Activated CD4-positive, alpha-beta T cell treated with anti-CD3 and anti-CD28 coated beads for 48 hours (primary cell): ENCODE data around the gene NNT.
A peak's percentile ranks its signal among the peaks of the same experiment; 100 is the strongest.
"Not testable (repeated sequence)": the region's sequence is repeated elsewhere in the genome, so short reads cannot be mapped to it uniquely, and the experiment has no call there.

Source experiments
- DNase-seq: peaks from one replicate; pipeline ENCODE4 v3.0.0-alpha.2; 2020

The NNT gene

DNA sequence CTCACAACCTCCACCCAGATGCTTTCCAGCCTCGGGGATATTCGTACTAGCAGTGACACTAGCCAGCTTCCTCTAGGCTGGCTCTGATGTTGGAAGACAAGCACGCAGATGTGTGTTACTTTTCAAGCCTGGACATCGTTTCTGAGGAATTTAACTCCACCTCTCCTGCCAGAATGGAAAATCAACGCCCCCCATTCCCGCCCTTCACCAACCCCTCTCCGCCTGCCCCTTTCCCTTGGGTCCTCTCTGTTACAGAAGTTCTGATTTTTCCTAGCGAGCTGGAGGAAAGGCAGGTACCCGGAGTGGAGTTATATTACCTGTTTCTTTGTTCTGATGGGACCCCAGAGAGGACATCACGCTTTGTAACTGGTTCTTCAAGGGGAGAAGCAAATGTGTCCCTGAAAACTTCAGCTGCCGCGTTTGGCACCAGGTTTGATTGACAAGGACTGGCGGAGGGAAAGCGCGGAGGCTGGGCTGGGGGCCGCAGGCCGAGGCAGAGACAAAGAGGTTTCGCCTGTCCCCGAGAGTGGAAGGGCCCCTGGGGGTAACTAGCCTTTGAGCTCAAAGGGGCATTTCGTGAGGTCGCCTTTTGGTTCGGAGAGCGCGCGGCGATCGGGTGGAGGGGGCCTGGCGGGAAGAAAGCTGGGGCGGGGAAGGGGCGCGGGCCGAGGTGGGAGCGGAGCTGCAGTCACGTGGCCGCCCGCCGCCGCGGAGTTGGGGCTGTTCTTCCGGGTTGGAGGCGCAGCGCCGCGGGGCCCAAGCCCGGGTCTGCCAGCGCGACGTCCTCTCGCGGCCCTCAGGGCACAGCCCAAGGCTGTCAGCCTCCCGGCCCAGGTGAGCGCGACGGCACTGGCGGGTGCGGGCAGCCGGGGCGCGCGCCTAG, at the start of gene NNT:
NNT (plus strand) TSS at position 720 of the 883 bp plus-strand sequence. CDS start 6,016 bp downstream, outside the sequence.
- DNase-seq = peak; percentile 85

DNA sequence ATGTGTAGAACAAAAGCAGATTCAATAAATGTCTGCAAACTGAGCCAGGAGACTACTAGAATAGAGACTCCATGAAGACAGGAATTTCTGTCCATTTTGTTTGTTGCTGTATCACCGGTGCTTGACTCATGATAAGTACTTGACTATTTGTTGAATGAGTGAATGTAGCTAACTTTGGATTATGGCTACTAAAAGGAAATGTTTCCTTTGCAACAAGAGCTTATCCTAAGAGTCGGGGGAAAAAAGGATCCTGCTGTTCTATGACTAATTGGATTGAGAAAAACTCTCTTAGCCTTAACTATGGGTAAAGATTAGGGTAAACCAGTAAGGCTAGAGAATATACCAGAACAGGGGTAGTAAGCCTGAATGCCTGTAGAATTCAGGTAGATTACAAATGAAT, 49.6 kb upstream of the NNT start:
- DNase-seq = no peak

DNA sequence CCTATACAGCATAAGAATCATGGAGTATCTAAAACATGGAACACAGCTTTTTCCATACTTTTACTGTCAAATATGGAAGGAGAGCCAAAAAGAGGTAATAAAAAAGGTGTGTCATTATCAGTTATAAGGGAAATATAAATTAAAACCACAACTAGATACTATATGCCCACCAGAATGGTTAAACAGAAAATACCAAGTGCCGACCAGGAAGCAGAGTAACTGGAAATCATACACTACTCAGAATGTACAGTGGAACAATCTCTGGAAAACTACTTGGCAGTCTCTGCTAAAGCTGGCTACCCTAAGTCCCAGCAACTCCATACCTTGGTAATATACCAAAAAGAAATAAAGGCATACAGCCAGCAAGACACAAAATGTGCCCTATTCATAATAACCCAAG, 48.5 kb upstream of the NNT start:
- DNase-seq = no peak

DNA sequence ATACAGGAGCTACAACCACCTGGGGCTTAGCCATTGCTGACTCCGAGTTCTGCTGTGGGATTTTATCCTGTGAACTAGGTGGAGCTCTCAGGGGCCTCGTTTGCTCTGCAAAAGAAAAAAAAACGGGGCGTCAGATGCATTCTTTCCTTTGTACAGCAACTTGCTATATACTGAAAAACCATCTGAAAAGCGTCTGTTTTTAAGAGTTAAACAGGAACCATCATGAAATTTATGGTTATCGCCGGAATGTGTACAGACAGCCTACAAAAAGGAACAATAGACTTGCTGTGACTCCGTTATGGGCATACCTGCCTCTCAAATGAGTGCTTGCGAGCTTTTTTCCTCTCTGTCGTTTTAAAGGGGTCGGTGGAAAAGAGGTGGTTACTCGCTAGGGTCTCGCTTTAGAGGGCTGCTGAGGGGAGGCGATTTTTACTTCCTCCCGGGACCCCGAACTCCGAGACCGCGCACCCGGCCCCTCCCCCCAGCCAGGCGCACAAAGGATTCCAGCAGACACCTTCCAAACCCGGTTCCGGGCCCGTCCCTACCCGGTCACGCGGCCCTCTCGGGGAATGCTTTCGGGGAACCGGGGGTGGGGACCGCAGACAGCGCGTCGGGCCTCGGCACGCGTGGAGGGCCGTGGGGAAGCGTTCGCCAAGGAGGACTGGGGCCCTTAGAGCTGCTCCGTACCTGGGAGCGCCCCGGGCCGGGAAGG, 46.9 kb upstream of the NNT start:
- DNase-seq = peak; percentile 62

DNA sequence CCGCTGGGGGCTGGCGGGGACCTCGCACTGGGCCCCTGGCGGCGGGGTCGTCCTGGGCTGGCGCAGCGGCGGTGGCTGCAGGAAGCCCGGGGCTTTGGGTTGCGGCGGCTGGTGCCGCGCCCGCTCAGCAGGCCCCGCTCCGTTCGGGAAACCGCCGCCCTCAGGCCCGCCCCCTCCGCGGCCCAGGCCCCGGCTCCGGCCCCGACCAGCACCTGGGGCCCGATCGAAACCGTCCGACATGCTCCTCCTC, 46.4 kb upstream of the NNT start:
- not testable (repeated sequence) for DNase-seq

DNA sequence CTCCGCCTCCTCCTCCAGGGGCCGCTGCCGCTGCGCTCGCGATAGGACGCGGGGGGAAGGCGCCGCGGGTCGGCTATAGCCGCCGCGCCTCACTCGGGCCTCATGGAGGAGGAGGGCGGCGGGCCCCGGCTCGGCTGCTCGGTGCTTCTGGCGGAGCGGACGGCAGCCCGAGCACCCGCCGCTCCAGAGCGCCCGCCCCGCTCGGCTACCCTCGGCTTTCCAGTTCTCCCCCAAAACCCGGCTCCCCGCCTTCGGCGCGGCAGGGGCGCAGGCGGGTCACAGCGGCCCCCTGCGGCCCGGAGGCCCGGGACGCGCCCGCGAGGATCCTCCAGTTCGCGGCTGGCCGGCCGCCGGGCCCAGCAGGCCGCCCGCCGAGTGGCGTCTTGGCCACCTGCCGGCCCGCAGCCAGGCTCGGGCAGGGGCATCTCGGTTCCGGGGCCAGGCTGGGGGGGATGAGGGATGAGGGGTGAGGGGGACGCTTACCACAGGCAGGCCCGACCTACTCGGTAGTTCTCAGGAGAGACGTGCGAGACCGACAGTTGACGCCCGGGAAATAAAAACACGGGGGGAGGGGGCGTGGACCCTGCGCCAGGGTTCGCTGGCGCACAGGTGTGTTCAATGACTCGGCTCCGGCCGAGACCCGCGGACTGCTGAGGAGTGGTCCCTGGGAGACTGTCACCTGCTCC, 46.0 kb upstream of the NNT start, which contains the start of gene PAIP1:
PAIP1 (minus strand) TSS at position 221 of the 686 bp plus-strand sequence. CDS start 231 bp downstream, outside the sequence.
- DNase-seq = peak; percentile 87

DNA sequence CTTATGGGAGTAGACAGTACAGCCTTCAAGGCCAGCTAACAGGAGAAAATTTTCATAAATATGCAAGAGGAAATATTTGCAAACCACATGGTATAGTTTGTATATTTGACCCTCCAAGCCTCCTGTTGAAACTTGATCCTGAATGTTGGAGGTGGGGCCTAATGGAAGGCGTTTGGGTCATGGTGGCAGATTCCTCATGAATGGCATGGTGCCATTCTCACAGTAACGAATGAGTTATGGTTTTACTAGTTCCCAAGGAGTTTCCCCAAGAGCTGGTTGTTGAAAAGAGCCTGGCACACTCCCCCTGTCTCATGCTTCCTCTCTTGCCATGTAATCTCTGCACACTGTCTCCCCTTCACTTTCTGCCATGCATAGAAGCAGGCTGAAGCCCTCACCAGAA, 42.9 kb upstream of the NNT start:
- no peak for DNase-seq

DNA sequence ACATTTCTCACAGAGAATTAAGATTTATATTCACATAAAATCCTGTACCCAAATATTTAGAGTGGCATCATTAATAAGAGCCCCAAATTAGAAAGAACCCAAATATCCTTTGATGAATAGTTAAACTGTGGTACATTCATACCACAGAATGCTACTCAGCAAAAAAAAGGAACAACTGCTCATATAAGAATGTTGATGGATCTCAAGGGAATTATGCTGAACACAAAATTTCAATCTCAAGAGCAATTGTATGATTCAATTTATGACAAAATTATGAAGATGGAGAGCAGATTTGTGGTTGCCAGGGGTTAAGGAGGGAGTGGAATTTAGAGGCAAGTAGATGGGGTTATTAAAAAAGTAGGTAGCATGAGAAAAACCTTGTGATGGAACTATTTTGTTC, 41.6 kb upstream of the NNT start:
- DNase-seq = no peak

DNA sequence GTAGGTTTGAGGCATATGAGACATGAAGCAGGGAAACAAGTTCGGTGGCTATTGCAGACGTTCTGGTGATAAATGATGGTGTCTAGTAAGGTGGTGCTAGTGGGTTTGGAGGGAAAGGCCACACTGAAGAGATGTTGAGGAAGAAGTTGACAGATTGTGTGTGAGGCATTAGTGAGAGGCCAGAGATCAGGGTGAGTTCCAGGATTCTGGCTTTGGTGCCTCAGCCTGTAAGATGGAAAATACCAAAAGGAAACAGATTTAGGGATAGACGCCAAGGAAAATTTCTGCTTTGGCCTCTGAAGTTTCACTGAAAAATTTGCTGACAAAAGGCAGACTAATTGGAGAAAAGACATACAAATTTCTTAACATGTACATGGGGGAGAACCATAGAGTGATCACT, 39.7 kb upstream of the NNT start:
- DNase-seq = no peak

DNA sequence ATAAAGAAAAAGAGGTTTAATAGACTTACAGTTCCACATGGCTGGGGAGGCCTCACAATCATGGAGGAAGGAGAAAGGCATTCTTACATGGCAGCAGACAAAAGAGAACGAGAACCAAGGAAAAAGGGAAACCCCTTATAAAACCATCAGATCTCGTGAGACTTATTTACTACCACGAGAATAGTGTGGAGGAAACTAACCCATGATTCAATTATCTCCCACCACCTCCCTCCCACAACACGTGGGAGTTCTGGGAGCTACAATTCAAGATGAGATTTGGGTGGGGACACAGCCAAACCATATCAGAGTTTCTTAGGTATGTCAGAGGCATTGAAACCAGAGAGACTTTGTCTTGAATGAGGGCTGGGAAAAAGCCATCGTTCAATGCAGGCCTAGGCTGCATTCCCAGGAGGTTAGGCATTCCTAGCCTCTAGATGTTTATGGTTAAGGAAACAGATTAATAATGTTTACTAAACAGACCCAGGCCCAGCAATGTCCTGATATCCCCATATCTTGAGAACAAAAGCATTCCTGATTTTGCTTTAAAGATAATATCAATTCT, 38.6 kb upstream of the NNT start:
- no peak for DNase-seq

DNA sequence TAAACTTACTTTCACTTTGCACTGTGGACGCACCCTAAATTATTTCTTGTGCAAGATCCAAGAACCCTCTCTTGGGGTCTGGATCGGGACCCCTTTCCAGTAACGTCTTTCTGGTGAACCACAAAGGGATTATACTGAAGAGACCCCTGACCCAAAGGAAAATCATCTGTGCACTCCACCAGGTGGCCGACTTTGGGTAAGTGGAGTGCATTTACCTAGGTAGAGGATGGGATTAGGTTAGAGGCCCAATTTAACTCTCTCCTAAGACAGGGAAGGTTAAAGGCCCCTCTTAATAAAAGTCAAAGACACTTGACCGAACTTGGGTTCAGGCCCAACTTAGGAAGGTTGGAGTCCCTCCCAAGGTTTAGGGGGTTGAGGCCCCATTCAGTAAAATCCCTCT, 37.9 kb upstream of the NNT start:
- DNase-seq = no peak

DNA sequence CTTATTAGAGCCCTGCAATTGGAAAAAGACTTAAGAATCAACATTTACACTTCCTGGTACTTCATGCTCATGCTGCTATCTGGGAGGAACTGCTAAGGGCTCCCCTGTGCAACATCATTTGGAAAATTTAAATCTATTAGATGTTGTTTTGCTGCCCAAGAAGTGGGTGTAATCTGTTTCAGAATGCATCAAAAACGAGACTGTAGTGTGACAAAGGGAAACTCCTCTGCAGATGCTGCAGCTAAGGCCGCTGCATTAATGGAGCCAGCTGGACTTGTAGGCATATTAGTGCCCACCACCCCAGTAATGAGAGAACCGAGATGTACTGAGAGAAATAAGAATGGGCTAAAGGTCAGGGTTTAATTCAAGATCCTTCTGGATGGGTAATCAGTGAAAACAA, 35.0 kb upstream of the NNT start:
- DNase-seq = no peak

DNA sequence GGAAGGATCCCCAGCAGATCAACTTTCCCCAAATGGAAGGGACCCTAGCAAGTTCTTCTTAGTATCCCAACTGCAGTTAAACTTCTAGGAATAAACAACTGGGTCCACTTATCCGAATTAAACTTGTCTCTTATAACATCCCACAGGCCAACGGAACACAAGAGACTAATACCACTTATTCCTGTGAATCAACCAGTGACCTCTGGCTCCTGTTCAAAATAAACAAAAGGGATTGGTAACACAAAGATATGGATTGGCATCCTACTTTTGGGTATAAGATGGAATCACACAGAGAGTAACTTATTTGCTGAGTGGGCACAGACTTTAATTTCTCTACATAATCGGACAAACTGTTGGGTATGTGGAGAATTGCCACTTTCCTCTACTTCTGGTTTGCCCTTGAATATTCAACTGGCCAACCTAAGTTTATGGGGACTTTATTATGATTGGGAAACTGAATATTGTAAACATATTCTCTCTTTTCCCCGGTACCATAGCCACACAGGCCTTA, 33.7 kb upstream of the NNT start:
- no peak for DNase-seq

DNA sequence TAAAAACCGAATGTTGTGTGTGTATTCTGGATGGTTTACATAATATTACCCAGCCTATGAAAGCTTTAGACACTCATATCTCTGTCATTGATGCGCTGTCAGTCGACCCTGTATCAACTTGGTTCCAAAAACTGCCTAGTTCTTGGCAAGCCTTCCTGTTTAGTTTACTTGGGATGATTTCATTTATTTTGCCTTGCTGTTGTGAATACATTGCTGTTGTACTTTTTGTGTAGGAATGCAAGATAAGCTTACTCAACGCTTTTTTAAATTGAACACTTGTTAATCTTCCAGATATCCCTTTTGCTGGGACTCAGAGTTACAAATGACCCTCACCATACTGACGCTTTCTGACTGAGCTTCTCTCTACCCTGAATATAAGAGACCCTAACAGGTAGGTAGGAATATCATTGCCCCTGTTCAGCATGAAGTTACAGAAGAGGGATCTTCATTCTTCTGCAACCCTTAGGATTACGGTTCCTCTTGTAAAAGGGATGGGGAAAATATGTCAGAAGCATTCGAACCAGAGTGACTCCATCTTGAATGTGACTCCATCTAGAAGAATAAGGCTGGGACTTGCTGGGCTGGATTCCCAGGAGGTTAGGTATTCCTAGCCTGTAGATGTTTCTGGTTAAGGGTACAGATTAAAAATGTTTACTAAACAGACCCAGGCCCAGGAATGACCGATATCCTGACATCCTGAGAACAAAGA, 32.4 kb upstream of the NNT start:
- DNase-seq = no peak

DNA sequence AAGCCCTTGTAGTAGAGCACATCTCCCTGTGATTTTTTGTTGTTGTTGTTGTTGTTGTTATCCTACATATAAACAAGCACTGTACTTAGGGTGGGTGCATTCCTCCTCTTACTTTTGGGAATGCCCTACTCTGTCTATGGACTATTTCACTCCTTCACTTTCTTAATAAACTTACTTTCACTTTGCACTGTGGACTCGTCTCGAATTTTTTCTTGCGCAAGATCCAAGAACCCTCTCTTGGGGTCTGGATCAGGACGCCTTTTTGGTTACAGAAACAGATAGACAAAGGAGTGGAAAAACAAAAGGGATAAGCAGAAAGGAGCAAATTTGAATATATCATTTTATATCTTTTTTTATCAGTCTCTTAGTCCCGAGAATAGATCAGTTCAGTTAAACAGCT, 31.7 kb upstream of the NNT start:
- no peak for DNase-seq

DNA sequence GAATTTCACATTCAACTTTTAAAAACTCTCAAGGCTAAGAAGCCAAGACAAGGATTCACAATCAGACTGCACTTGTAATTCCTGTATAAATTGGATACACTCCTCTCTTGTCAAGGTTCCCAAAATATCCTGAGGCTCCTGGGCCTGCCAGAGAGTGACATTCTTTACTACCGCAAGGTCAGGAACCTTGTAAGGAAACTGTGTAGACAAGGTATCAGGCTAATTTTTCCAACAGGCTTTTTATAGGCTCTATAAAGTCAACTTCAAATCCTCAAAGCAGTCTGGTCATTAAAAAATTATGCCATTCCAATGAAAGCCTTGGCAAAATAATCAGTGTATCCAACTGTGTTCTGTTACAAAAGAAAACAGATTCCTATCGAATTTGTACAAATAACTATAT, 30.6 kb upstream of the NNT start:
- no peak for DNase-seq

DNA sequence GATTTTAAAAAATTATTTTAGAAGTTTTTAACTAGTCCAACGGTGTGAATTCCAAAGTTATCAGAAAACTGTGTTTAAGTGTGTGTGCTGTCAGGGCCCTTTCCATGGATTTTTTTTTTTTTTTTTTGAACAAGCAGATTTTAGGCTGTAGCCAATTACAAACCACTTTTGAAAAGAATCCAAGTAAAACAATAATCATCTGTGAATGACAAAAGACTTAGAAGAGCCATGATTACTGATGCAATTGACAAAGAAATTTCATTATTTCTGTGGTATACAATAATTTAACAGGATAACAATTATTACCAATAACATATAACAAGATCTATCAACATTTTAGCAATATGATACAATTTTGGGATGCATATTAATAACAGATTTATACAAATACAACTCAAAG, 29.9 kb upstream of the NNT start:
- DNase-seq = no peak

DNA sequence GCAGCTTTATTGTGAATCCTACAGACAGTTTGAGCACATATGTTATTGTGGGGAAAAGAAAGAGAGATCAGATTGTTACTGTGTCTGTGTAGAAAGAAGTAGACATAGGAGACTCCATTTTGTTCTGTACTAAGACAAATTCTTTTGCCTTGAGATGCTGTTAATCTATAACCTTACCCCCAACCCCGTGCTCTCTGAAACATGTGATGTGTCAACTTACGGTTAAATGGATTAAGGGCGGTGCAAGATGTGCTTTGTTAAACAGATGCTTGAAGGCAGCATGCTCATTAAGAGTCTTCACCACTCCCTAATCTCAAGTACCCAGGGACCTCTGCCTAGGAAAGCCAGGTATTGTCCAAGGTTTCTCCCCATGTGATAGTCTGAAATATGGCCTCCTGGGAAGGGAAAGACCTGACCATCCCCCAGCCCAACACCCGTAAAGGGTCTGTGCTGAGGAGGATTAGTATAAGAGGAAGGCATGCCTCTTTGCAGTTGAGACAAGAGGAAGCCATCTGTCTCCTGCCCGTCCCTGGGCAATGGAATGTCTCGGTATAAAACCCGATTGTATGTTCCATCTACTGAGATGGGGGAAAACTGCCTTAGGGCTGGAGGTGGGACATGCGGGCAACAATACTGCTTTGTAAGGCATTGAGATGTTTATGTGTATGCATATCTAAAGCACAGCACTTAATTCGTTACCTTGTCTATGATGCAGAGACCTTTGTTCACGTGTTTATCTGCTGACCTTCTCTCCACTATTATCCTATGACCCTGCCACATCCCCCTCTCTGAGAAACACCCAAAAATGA, 22.4 kb upstream of the NNT start:
- DNase-seq = not testable (repeated sequence)

DNA sequence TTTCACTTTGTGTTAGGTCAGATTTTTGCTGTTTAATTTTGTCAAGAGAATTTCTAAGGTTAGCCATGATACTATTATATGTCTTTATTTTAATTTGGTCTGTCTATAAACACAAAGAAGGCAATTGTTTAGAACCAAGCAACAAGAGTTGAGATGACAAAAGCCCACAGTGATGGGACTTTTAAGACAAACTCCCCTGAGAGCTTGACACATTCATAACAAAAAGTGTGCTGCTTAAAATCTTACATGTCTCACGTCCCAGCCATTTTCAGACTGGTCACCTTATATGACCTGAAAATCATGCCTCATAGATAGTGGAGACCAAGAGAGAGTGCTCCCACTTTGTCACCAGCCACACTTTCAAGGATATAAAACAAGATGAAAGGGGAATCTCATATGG, 21.6 kb upstream of the NNT start:
- DNase-seq = no peak

DNA sequence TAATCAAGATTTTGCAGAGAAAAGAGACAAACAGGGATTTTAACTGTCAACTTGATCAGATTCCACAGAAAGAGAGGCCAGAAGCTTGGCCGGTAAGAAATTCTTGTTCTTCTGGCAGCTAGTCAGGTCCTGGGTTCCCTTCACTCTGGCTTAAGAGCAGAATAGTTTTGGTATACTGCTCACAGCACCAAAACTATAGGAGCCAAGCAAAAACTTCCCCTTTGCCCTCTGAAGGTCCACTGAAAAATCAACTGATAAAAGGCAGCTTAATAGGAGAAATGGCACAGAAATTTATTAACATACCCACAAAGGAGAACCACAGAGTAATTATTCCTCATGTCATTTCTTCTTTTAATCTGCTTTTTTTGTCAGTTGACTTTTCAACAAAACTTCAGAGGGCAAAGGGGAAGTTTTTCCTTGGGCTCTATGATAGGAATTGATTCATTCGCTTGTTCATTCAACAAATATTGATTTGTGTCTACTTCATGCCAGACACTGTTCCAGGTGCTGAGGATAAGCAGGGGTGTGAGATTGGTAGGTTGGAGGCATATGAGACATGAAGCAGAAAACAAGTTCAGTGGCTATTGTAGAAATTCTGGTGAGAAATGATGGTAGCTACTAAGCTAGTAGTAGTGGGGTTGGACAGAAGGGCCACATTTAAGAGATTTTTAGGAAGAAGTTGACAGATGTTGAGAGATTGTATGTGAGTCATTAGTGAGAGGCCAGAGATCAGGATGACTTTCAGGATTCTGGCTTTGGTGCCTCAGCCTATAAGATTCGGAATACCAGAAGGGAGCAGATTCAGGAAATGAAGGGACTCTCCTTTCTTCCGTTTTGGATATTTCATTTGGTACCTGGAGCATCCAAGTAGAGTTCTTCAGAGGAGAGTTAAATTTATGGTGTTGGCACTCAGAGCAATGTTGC, 20.6 kb upstream of the NNT start:
- DNase-seq = no peak

DNA sequence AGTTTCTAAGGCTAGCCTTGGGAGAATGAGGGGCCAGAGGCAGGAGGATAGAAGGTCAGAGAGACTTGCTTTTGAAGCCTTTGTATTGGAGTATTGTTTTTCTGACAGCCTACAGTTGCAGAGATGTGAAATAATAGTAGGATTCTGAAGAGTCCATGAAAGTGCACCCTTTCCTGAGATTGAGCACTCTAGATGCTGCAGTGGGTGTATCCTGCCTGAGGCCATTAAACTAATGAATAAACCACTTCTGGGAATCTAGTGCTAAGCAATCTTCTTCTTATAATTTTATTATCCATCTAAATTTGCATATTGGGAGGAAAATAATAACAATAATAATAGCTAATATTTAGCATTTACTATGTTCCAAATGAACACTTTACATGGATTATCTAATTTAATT, 19.3 kb upstream of the NNT start:
- DNase-seq = no peak
